Measurements from ENCODE around the gene RFT1. TPM values are rescaled to one million over a fixed set of nuclear protein-coding genes. Genes with fewer than 3 reads are reported as not detected.

Gene RFT1
- total and polyA plus RNA-seq, 2 of the 13 experiments (the other 11 are each of a cell fraction or from before 2014, with no cell fraction given), result 23.2 to 37.0 TPM

GRCh38 chr3:53104762-53105161, 25.5 kb downstream of the RFT1 start:
- WGBS (ENCODE audit: low lambda C conversion rate), result 67% methylated on average over 3 of the region's 3 CpGs
- H3K36me3 ChIP-seq (replicated peaks in 1 of 2; ENCODE audit: control insufficient read depth in 1 of 2, insufficient read depth in 2 of 2, low read length in 2 of 2), result peaks cover 5 to 44% of the 10 kb centered on the region in 2 experiments; a peak in 4 of 5 replicates
- ChIA-PET CTCF (ENCODE audit: low intra/inter-chr PET ratio, low total read pairs) (no interaction called here), POLR2A (no interaction called here)
- peaks cover 8% of the 10 kb centered on the region for H3K4me1 ChIP-seq (ENCODE audit: insufficient read depth, low read length)
- DNase-seq (ENCODE audit: low spot score) (no peak), ATAC-seq (no peak), FAIRE-seq (no peak)
- no peaks in the 10 kb centered on the region for H3K27me3 ChIP-seq (ENCODE audit: control insufficient read depth in 1 of 2, insufficient read depth in 2 of 2, low read length in 2 of 2)
- H3K9ac ChIP-seq (ENCODE audit: insufficient read depth, low read depth, low read length), result no peak overlapping the region
- no peak overlapping the region for H3K4me2 ChIP-seq (ENCODE audit: low read depth, low read length)
- H2AFZ ChIP-seq (ENCODE audit: low read length), result no peak overlapping the region
- no peaks in the 10 kb centered on the region for H3K9me3 ChIP-seq (ENCODE audit: low read length)
- intact Hi-C loops (cut with micrococcal nuclease; ENCODE audit: unreplicated experiment), result no loop called here
- BruUV-seq (replicated peaks), result no TSS peak
- H4K20me1 ChIP-seq (ENCODE audit: insufficient read depth, low read length), result no peaks in the 10 kb centered on the region
- H3K4me3 ChIP-seq (replicated peaks in 1 of 3; ENCODE audit: insufficient read depth in 1 of 3, low read depth in 2 of 3, low read length in 3 of 3), result no peak overlapping the region
- no peak for TF ChIP-seq ZNF530 (CRISPR knock-in tag; IDR thresholded peaks at IDR 0.05; ENCODE audit: low read depth)
- no peak for TF ChIP-seq ZNF224 (CRISPR knock-in tag; IDR thresholded peaks at IDR 0.05)
- TF ChIP-seq EHMT2 (IDR thresholded peaks at IDR 0.05; ENCODE audit: borderline replicate concordance, low read depth, low read length), result no peak
- no peak for TF ChIP-seq EEA1 (CRISPR knock-in tag; IDR thresholded peaks at IDR 0.05; ENCODE audit: borderline replicate concordance)
- TF ChIP-seq MIXL1 (CRISPR knock-in tag; IDR thresholded peaks at IDR 0.05), result no peak
- TF ChIP-seq ZNF724P (CRISPR knock-in tag; IDR thresholded peaks at IDR 0.05; ENCODE audit: borderline replicate concordance), result no peak
- TF ChIP-seq MLX (CRISPR knock-in tag; IDR thresholded peaks at IDR 0.05), result no peak
- in situ Hi-C loops (cut with HindIII; ENCODE audit: extremely low pct_ligation_motif_present, low pct_unique_long_range_greater_than_20kb), result no loop called here
- no peak overlapping the region for H3K27ac ChIP-seq (ENCODE audit: extremely low read length, insufficient read depth, low read length)
- no peaks in the 10 kb centered on the region for H3K79me2 ChIP-seq (ENCODE audit: insufficient read depth, low read length)

GRCh38 chr3:53103397-53104296, 26.6 kb downstream of the RFT1 start:
- Histone ChIP-seq H3K4me3 (replicated peaks in 1 of 3; ENCODE audit: insufficient read depth in 1 of 3, low read depth in 2 of 3, low read length in 3 of 3) (no peak overlapping the region), H3K4me1 (ENCODE audit: insufficient read depth, low read length) (peaks cover 5% of the 10 kb centered on the region; the same call in 1 of the 2 replicates), H3K79me2 (ENCODE audit: insufficient read depth, low read length) (no peaks in the 10 kb centered on the region), H3K4me2 (ENCODE audit: low read depth, low read length) (no peak overlapping the region), H3K27me3 (ENCODE audit: control insufficient read depth in 1 of 2, insufficient read depth in 2 of 2, low read length in 2 of 2) (no peaks in the 10 kb centered on the region), H2AFZ (ENCODE audit: low read length) (no peak overlapping the region), H3K36me3 (replicated peaks in 1 of 2; ENCODE audit: control insufficient read depth in 1 of 2, insufficient read depth in 2 of 2, low read length in 2 of 2) (peaks cover 7 to 45% of the 10 kb centered on the region in 2 experiments; a peak in 4 of 5 replicates), H4K20me1 (ENCODE audit: insufficient read depth, low read length) (no peaks in the 10 kb centered on the region), H3K27ac (ENCODE audit: extremely low read length, insufficient read depth, low read length) (no peak overlapping the region), H3K9me3 (ENCODE audit: low read length) (no peaks in the 10 kb centered on the region), H3K9ac (ENCODE audit: insufficient read depth, low read depth, low read length) (no peak overlapping the region)
- DNase-seq (ENCODE audit: low spot score) (no peak), FAIRE-seq (no peak), ATAC-seq (no peak)
- BruUV-seq (replicated peaks), result no TSS peak
- intact Hi-C loops (cut with micrococcal nuclease; ENCODE audit: unreplicated experiment), result no loop called here
- CTCF ChIA-PET (ENCODE audit: low intra/inter-chr PET ratio, low total read pairs), result no interaction called here
- WGBS (ENCODE audit: low lambda C conversion rate), result 96% methylated on average over 16 of the region's 16 CpGs
- in situ Hi-C loops (cut with HindIII; ENCODE audit: extremely low pct_ligation_motif_present, low pct_unique_long_range_greater_than_20kb), result no loop called here
- TF ChIP-seq IRF1 (CRISPR knock-in tag; IDR thresholded peaks at IDR 0.05; ENCODE audit: low read depth) (no peak), HOXA7 (CRISPR knock-in tag; IDR thresholded peaks at IDR 0.05) (no peak), HNF4A (CRISPR knock-in tag; IDR thresholded peaks at IDR 0.05) (no peak), ZNF460 (CRISPR knock-in tag; IDR thresholded peaks at IDR 0.05; ENCODE audit: borderline replicate concordance) (no peak), ZHX1 (CRISPR knock-in tag; IDR thresholded peaks at IDR 0.05; ENCODE audit: low read depth) (no peak)
- POLR2A ChIA-PET, result no interaction called here
